Midbrain (tissue), 1 donor: Measurements from ENCODE around the gene ZNF831.

Source experiments
- DNase-seq: peaks from one replicate; lab custom pipeline; 2025; lab: John Stamatoyannopoulos, UW

Gene ZNF831

GRCh38 chr20:59163631-59164530 lies at the start of gene ZNF831:
Gene ZNF831, plus strand, starts transcription at chr20:59163821. Its CDS starts 27,199 bp downstream, at chr20:59191020.
- no peak for DNase-seq

DNA sequence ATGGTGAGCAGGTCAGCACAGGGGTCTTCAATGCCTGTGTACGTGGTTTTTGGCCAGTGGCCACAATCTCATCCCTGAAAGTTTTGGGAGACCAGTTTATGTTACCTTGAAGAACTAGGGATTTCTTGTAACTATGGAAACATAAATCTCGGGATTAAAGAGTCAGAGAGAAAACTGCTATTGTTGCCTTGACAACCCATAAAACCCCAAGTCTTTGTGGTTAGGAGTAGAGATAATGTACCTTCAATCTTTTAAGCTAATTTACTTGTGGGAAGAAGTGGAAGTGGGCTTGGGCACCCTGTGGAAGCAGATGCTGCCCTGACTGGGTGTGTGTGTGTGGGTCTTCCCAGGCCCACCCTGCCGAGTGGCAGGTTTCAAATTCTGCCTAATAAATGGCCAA lies 46.1 kb upstream of the ZNF831 start:
- no peak for DNase-seq

DNA sequence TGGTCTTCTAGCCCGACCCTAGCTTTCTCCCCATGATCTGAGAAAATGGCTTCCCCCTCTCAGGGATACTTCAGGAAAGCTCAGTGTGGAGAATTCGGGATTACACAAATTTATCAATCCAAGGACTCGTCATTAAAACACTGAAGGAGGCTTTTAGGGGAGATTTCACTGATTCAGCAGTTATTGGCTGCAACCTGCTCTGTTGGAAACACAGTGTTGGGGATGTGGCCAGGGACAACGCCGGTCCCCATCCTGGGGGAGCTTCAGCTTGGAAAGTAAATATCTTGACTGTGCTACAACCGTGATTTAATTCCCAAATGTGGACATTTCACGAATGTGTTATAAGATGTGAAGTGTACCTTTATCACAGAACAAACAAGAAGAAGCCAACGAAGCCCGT lies 44.8 kb upstream of the ZNF831 start:
- no peak for DNase-seq

- DNase-seq: no peak
Measured at GRCh38 chr20:59120491-59120890, 43.1 kb upstream of the ZNF831 start.

- DNase-seq: no peak
Measured at GRCh38 chr20:59120919-59121318, 42.7 kb upstream of the ZNF831 start.

GRCh38 chr20:59121714-59122565 lies 41.7 kb upstream of the ZNF831 start:
- peak; percentile 4 for DNase-seq

DNA sequence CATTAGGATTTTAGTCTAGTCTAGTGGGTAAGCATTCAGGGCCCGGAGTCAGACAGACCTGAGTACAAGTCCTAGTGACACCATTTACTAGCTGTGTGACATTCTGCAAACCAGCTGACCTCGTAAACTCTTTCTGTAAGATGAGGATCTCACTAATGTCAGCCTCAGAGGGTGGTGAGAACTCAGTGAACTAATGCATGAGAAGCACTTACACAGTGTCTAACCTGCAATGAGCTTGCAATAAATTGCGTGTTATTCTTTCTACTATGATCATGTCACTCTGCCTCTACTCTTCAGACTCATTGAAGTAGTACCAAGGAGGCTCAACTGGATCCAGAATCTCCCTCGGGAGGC lies 41.1 kb upstream of the ZNF831 start:
- no peak for DNase-seq

GRCh38 chr20:59123011-59123677 lies 40.5 kb upstream of the ZNF831 start:
- DNase-seq: no peak

- no peak for DNase-seq
Measured at GRCh38 chr20:59123678-59124255, 39.9 kb upstream of the ZNF831 start.

DNA sequence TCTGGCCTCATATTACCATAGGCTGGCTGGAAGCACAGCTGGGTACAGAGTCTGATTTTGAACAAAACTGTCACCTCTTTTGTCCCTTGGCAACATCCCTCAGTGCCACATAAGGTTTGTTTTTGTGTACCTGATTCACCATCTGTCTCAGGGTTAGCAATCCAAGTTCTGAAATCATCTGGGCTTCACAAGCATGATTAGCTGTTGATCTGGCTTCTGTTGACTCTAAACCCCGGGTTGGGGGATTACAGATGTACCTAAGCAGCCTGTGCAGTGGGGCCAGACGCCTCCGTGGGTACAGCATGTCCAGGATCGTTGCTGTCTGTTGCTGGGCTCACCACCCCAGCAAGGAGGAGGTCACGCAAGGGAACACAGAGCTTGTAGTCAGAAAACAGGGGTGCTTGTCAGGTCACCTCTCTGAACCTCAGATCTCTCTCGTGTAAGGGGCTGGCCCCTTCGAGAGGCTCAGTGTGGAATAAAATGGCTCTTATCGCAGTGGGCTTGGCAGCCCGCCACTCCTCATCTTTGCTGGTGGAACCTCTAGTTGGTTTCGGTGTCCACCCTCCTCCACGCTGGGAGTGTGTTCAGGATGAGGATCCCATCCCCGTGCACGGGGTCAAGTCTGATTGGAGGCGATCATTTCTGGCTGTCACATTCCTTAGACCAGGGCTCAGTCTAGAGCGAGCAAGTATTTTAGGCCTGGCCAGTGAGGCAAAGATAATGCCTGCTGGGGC lies 39.2 kb upstream of the ZNF831 start:
- DNase-seq: no peak

GRCh38 chr20:59125332-59125731 lies 38.3 kb upstream of the ZNF831 start:
- no peak for DNase-seq

- DNase-seq: no peak
Measured at GRCh38 chr20:59125836-59126235, 37.8 kb upstream of the ZNF831 start.

DNA sequence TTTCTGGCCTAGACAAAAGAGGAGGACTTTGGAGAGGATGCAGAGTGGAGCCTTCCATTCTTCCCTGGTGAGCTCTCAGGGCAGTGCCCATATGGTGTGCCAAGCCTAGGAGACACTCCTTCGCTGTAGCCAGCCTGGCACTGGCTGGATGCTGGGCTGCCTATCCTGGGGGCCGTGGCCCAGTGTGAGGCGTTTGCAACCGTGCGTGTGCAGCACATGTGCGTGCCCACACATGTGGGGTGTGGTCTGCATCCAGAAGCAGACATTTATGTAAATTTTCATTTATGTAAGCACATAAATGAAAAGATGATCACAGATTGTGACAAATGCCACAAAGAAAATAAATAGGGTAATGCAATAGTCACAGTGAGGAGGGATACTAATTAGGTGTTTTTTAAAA lies 35.8 kb upstream of the ZNF831 start:
- DNase-seq: no peak

- DNase-seq: peak; percentile 42
Measured at GRCh38 chr20:59131551-59132285, 31.9 kb upstream of the ZNF831 start.

- no peak for DNase-seq
Measured at GRCh38 chr20:59134182-59134581, 29.4 kb upstream of the ZNF831 start.

- DNase-seq: no peak
Measured at GRCh38 chr20:59135093-59135492, 28.5 kb upstream of the ZNF831 start.

GRCh38 chr20:59136027-59136426 lies 27.6 kb upstream of the ZNF831 start:
- DNase-seq: no peak

DNA sequence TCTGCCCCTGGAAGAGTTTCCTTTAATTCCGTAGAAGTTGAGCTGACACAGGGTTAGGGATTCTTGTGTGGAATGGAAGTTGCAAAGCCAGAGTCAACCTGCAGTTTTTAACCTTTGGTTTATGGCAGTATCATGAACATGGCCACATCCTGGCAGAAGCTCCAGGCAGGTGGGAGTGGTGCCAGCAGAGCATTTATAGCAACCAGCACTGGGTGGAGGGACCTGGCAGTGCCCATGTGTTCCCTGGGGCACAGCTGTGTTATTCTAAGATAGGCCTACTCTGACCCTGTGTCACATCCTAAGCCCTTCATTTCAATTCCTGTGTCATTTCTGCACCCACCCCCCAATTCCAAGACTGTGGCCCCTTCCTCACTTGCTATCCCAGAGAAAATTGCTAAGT lies 26.1 kb upstream of the ZNF831 start:
- DNase-seq: no peak

DNA sequence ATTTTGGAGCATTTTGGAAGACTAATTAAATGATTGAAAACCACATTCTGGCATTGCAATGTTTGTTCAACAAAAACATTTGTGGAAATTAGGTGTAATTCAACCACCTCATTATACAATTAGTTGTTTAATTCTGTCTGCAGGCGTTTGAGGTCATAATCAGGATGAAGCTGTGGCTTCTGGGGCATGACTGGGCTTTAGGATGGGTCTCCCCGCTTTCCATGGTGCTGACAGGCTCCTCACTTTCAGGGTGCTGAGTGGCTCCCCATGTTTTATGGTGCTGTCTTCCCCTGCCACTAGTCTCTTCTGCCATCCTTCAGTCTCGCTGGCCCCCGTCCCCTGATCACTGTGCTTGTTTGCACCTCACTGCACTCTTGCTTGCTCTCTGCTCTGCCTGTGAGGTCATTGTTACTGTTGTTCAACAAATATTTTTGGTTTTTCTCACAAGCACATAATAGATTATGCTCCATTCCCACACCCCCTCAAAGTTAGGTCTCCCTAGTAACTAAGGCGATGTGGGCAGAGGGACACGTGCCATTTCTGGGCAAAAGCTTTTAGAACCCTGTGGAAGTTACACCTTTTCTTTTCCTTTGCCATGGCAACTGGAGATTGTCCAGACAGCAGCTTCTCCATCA lies 25.4 kb upstream of the ZNF831 start:
- no peak for DNase-seq

DNA sequence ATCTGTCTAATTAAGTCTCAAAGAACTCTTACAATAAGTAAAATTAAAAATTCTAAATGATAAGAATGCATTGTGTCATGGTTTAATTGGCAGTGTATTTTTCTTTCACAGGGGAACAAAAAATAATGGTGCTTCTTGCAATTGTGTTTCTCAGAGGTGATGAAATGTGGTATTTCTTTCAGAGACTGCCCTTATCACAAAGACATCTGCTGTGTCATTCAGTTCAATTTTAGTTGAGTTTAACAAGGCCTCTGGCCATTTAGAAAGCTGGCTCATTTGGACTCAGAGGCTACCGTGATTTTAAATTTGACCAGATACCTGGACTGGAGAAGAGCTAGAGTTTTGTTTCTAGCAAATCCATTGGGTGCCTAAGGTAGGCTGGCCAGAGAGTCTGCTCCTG lies 23.6 kb upstream of the ZNF831 start:
- DNase-seq: no peak
